ENCODE data around the gene MPIG6B.

MPIG6B gene

DNA sequence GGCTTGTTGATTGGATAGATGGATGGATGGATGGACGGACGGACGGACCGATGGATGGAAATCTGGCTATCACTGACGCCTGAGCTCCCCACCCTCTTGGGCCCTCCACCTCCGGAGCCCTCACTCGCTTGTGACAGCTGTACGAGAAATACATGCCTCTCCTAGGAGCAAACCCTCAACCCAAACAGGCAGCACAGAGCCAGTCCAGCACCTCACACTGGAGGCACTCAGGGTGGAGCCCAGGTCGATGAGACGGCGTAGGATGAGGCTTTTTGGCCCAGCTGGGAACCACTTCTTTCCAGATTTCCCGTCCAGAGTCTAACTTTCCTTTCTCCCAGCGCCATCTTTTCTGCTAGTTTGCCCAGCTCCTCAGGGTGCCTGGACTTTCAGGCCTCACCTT is 39.6 kb upstream of the MPIG6B start:
- DNase-seq (ENCODE audit: insufficient read length, low spot score), result no peak

DNA sequence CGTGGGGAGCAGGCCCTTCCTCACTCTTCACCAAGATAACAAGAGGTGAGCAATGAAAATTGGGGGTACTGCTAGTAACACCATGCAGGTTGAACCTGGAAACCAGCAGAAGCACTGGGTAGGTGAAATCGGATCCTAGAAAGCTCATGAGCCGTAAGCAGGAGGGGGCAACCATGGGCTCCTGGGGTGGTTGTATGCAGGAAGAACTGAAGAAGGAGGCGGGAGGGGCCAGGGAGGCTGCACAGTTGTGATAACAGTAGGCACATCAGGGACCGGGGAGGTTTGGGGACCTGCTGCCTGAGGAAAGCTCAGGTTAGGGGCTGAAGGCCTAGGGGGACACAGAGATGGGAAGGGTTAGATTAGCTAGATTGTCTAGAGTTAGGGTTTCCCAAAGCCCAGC is 36.7 kb upstream of the MPIG6B start:
- DNase-seq (ENCODE audit: insufficient read length, low spot score), result no peak
- TF ChIP-seq, protein P1, sequence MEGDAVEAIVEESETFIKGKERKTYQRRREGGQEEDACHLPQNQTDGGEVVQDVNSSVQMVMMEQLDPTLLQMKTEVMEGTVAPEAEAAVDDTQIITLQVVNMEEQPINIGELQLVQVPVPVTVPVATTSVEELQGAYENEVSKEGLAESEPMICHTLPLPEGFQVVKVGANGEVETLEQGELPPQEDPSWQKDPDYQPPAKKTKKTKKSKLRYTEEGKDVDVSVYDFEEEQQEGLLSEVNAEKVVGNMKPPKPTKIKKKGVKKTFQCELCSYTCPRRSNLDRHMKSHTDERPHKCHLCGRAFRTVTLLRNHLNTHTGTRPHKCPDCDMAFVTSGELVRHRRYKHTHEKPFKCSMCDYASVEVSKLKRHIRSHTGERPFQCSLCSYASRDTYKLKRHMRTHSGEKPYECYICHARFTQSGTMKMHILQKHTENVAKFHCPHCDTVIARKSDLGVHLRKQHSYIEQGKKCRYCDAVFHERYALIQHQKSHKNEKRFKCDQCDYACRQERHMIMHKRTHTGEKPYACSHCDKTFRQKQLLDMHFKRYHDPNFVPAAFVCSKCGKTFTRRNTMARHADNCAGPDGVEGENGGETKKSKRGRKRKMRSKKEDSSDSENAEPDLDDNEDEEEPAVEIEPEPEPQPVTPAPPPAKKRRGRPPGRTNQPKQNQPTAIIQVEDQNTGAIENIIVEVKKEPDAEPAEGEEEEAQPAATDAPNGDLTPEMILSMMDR (IDR thresholded peaks at IDR 0.05; ENCODE audit: insufficient read depth, missing control alignments), result no peak
- no peak for FAIRE-seq

More for the DNA sequence above, 39.6 kb upstream of the MPIG6B start:
- no peak for FAIRE-seq
- TF ChIP-seq, protein P1 (IDR thresholded peaks at IDR 0.05; ENCODE audit: insufficient read depth, missing control alignments), result no peak

DNA sequence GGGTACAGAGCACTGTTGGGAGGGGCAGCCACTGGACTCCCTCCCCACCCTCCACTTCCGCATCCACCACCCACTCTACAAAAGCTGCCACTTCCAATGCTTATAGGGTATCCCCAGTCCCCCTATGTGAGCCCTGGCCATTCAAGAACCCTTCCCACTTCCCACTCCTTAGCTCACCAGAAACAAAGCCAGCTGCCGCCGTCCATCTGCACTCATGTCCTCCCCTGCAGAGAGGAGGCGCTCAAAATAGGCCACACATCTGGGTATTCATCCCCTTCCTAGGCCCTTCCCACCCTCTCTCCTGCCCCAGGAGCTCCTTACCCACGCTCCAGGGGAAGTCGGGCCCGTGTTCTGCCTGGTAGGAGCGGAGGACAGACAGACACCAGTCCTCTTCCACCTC is 35.9 kb upstream of the MPIG6B start:
- DNase-seq (ENCODE audit: insufficient read length, low spot score) (no peak), FAIRE-seq (no peak)
- TF ChIP-seq, protein P1 (IDR thresholded peaks at IDR 0.05; ENCODE audit: insufficient read depth, missing control alignments), result no peak

DNA sequence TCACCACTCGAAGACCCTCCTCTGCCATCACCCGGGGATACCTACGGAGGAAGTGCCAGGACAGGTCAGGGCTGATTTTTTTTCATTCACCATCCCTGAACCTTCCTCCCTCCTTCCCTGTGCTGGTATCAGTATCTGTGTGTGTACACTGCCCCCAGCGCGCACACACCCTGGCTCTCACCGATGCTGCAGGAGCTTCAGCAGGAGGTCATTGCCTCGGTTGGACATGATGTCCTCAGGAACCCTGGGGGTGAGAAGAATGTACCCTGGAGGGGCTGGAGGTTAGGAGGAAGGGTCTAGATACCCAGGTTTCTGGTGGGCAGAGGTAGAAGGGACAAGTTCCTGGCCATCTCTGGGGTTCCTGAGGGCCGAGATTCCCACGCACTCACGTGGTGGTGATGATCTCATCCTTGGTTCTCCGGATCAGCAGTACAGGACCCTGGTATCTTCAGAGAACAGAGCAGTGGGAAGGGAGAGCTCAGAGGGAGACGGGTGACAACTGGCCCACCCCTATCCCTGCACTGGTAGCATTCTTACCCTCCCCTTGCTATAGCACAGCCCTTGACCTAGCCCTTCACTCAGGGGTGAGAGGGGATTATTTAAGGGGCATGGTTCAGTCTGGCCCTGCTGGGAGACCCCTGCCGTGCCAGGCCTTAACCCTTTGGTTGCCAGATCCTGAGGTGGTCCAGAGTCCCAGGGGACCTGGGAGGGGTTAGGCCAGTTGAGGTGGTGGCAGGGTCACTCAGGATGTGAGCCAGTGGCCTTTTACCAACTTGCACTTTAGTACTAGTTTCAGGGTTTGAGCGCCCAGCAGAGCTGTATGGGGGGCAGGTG is 35.1 kb upstream of the MPIG6B start:
- FAIRE-seq (no peak), DNase-seq (ENCODE audit: insufficient read length, low spot score) (no peak)
- TF ChIP-seq, protein P1 (IDR thresholded peaks at IDR 0.05; ENCODE audit: insufficient read depth, missing control alignments), result no peak

DNA sequence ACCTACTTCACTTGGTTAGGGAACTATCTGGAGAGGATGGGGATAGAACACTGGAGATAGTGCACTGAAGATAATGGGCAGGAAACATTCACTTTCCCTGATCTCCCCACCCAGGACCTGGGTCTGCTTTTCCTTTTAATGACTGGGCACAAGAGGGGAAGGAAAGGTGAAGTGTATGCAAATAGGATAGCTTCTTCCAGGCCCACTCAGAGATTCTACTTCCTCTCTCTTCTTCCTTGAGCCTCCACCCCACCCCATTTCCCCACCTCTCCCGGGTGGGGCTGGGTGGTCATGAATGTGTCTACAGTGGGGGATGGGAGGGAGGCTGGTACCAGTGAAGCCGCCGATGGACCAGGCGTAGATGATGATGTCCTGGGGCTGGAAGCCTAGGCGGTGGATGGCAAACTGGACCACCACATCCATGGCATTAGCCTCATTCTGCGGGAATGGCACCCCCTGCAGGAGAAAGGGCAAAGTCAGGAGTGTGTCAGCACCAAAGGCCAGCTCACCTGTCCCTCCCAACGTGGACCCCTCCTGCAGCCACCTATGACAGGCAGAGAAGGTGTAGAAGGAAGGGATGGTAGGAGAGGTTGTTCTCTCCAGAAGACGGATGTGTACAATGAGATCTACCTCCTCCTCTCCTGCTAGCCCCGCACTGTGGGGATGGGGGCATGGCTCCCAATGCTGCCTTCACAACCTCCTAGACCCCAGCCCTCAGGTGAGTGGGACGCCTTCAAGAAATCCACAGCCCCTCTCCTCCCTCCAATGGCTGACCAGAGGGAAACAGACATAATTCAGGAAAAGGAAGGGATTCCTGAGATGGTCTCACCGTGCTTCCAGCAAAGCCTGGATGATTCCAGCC is 33.7 kb upstream of the MPIG6B start:
- DNase-seq (ENCODE audit: insufficient read length, low spot score) (no peak), FAIRE-seq (no peak)
- TF ChIP-seq, protein P1 (IDR thresholded peaks at IDR 0.05; ENCODE audit: insufficient read depth, missing control alignments), result peak; percentile 15

DNA sequence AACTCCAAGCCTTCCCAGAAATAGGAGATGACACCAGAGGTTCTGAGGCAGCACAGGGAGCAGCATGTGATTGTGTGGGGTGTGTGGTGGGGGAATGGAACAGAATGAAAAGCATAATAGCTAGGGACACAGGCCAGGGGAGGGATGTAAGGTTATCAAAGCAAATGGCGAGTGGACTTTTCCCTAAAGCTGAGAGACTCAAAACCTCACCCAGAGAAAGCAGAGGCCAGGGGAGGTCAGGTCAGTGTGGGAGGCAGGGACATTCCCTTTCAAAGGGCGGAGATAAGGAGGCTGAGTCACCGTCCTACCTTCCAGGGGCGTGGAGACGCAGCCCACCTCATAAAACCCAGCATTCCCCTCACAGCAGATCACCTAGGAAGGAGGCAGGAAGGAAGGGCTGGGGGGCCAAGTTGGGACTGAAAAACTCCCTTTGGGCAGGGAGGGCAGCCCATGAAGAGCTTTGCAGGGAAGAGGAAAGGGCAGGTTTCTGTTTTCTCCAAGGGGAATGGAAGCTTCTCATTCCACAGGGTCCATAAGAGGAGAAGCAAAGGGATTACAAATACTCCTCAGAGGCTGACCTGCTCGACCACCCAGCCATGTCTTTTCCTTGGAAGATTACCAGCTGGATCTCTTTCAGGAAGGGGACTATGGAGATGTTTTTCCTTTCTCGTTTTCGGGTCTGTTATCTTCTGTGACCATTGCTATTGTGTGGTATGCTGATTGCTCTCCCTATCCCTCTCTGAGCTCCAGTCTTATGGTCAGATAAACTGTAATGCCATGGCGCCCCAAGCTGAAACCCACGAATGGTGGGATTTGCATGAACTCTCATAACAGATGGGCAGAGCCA is 32.7 kb upstream of the MPIG6B start:
- FAIRE-seq, result no peak
- TF ChIP-seq, protein P1 (IDR thresholded peaks at IDR 0.05; ENCODE audit: insufficient read depth, missing control alignments), result no peak
- DNase-seq (ENCODE audit: insufficient read length, low spot score), result no peak
